Stimulated activated CD4-positive, alpha-beta T cell treated with anti-CD3 and anti-CD28 coated beads, Interleukin-15, amount 100 ng/mL, for 24 hours (primary cell): ENCODE results near the gene CHST12.
A peak's percentile ranks its signal among the peaks of the same experiment; 100 is the strongest.
"Not testable (repeated sequence)": the region's sequence is repeated elsewhere in the genome, so short reads cannot be mapped to it uniquely, and the experiment has no call there.

Experiments used
- DNase-seq: peaks from one replicate; pipeline ENCODE4 v3.0.0-alpha.2; 2020

CHST12 gene

DNA sequence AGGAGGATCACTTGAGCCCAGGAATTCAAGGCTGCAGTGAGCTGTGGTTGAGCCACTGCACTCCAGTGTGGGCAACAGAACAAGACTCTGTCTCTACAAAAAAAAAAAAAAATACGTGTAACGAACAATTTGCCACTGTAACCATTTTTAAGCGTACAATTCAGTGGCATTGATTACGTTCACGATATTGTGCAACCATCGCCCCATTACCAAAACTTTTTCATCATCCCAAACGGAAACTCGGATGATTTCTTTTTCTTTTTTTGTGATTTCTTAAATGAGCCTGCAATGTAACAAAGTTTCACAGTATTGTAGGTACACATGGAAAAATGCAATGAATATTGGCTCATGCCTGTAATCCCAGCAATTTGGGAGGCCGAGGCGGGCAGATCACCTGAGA is 63.3 kb downstream of the CHST12 start:
- DNase-seq = no peak

DNA sequence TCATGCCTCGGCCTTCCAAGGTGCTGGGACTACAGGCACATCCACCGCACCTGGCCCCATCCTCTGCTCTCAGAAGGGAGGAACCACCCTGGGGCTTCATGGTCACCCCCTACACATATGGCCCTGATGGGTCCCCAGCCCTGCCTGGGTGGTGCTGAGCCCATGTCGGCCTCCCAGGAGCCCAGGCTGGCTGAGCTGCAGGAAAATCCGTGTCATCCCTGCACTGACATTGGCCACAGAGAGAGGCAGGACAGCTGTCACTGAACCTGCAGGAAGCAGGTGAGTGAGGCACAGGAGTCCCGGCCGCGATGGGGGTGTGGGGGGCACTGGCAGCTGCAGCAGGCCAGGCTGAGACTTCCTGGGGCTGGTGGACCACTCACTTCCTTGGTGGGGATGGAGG is 64.8 kb downstream of the CHST12 start:
- DNase-seq = no peak

DNA sequence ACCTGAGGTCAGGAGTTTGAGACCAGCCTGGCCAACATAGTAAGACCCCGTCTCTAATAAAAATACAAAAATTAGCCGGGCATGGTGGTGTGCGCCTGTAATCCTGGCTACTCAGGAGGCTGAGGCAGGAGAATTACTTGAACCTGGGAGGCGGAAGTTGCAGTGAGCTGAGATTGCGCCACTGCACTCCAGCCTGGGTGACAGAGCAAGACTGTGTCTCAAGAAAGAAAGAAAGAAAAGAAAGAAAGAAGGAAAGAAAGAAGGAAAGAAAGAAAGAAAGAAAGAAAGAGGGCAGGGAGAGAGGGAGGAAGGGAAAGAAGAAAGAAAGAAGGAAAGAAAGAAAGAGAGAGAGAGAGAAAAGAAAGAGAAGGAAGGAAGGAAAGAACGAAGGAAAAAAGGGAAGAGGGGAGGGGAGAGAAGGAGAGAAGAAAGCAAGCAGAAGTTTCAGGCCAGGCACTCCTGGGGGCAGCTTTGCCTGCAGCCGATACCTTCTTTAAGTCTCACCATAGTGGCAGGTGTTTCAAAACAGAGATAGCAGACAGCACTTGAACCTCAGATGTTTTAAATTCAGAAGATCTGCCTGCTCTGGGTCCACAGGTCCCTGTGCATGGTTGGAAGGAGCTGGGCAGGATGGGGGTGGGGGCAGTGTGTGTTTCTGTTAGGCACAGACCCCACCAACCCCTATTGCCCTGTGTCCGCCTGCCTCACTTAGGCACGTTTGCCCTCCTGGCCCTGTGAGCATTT is 66.2 kb downstream of the CHST12 start:
- DNase-seq = not testable (repeated sequence)

DNA sequence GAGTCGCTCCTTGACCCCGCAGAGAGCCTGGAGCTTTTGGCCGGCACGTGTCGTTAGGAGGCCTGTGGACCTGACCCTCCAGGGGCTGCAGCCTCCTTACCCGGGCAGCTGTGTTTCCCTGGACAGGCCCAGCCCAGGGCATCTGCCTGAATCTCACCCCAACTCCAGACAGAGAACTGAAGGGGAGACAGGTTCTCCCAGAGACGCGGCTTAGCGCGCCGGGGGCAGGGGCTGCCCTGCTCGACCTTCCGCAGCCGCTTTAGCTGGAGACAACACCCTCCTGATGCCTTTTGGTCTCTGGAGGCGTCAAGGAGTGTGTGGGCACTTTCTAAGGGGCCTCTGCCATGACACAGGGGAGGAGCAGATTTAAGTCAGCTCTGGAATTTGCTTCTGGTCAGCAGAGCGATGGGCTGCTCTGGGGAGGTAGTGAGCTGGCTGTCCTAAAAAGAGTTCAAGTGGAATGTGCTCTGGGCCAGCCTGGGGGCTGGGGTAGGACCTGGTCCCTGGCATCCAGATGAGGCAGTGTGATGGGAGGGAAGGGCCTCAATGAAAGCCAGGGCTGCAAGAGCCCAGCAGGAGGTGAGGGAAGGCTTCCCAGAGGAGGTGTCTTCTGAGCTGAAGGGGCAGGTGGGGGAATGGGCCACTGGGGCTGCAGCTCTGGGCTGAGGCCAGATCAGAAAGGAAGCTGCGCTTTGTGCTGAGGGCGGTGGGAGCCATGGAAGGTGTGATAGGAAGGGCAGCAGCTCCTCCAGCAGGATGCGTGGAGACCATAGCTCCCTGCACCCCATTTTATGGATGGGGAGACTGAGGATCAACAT is 67.0 kb downstream of the CHST12 start:
- DNase-seq = no peak

DNA sequence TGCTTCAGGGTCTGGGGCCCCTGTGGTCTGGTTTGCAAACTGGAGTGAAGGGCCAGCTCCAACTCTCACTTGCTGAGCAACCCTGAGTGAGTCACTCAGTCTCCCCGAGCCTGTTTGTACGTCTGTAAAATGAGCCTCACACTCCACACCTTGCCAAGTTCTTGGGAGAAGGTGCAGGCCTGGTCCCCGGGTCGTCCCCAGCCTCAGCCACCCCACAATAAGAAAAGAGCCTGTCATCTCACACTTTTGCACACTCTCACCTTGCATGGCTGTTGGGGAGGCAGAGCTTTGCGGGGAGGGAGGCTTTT is 67.6 kb downstream of the CHST12 start:
- DNase-seq = no peak

DNA sequence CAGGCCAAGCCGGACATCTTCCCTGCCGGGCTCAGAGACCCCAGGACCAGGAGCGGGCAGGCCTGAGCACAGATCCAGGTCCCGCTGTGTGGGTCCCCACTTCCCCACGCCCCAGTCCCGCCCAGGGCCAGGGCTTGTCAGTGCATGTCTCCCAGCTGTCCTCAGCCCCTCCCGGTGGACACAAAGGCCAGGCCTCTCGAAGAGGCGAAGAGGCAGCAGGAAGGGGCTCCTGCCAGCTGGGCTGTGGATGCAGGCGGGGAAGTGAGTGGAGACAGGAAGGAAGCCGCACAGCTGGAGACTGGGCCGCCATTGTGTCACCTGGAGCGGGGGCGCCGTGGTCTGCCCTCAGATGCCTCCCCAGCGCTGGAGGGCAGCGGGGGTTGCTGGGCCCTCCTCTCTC is 68.0 kb downstream of the CHST12 start:
- no peak for DNase-seq

DNA sequence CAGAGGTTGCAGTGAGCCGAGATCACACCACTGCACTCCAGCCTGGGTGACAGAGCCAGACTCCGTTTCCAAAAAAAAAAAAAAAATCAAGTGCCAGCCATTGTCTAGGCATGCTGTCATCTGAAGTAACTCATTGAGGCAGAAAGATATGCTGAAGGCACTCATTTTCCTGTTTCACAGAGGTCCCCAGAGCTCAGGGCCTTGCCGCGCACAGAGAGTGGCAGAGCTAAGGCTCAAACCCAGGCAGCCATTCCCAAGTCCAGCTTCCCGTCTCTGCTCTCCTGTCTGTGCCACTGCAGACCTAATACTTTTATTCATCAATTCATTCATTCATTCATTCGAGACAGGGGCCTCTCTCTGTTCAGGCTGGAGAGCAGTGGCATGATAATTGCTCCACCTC is 69.3 kb downstream of the CHST12 start:
- no peak for DNase-seq

DNA sequence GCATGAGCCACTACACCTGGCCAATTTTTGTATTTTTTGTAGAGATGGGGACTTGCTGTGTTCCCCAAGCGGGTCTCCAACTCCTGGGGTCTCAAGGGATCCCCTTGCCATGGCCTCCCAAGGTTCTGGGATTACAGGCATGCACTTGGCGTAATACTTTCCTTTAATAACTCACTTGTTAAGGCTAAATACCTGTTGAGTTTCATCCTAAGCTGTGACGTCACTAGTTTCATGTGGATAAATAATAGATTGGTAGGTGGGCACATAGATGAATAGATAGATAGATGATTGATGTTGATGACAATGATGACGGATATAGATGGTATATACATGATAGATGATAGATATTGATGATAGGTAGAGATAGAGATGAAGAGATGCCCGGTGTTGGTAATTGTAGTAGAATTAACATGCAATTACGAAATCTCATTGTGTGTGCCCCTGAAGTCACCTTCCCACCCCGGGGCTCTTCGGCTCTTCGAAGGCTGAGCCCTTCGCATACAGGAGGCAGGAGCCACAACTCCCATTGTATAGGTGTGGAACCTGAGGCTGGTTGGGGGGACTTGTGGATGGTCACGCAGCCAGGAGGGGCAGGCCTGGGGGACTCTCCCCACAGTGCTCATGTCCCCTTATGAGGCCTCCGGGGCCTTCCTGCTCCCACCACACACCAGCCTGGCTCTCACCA is 70.2 kb downstream of the CHST12 start:
- no peak for DNase-seq

DNA sequence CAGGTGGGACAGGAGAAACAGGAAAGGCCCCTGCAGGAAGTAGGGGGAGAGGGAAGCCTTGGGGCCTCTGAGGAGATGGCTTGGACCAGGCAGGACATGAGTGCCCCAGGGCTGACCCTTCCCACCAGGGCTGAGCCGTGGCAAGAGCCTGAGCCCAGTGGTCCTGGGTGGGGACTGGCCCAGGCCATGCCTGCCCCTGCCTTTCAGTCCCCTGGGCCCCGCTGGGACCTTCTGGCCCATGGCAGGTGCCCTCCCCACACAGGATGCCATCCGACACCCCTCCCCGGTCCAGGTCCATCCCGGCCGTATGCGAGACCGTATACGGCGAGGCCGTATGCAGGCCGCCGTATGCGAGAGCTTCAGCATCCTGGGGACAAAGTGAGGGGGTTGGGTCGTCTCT is 70.8 kb downstream of the CHST12 start:
- DNase-seq = no peak

DNA sequence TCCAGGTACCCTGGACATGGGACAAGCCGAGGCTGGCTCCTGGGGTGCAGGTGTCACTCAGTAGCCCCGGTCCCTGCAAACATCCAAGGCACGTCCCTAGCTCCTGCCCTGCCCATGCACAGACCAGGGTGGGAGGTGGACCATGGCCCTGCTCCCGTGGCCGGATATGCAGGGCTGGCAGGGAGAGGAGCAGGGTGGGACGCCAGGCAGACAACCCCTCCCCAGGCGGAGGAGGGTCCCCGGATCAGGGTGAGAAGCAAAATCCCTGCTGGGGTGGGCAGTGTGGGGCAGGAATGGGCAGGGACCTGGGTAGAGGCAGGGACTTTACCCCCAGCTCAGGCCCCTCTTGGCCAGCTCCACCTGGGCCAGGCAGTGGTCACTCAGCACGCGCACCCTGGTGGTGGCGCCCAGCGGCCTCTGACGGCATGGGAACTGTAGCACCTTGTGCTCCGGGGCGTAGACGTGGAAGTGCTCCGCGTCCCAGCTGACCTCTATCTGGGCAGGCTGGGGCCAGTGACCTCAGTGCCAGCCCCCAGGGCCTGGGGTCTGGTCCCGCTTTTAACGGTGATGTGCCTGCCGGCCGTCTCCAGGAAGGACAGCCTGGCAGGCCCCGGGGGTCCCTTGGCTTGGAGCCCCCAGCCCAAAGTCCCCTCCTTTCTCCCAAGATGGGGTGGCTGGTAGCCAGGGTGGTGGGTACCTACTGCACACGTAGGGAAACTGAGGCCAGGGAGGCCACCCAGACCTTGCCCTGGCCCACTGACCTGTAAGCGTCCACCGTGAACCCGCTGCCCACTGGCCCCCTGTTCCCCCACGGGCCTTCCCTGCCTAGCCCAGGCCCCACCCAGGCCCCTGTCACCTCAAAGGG is 71.6 kb downstream of the CHST12 start:
- DNase-seq = no peak

DNA sequence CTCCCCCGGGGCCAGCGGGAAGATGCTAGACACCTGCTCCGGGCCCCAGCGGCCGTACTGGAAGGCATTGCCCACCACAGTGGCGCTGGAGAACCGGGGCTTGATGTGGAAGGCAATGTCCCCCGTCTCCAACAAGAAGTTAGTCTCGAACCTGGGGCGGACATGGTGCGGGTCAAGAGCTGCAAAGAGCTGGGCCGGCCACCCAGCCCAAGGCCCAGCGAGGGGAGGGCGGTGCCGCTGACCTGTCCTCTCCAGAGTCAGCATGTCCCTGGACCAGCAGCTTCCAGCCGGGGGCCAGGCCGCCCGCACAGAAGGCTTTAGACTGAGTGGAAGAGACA is 72.2 kb downstream of the CHST12 start:
- no peak for DNase-seq

DNA sequence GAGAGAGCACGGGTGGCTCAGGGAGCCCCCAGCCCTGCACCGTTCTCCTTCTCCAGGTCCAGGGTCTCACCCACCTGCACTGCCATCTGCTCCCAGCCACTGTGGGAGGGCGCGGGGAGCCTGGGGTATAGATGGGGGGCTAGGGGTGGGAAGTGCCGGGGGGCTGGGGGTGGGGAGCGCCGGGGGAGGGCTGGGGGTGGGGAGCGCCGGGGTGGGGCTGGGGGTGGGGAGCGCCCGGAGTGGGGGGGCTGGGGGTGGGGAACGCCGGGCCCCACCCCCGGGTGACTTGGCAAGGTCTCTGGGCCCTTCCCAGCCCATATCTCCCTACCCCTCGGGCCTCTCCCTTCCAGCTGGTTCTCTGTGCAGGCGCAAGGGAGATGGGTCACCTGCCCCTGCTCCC is 72.9 kb downstream of the CHST12 start, which contains the start of gene GRIFIN:
TSS of gene GRIFIN (minus strand) at position 101 of the 400 bp plus-strand sequence. CDS start at position 86, 15 bp downstream.
- no peak for DNase-seq

DNA sequence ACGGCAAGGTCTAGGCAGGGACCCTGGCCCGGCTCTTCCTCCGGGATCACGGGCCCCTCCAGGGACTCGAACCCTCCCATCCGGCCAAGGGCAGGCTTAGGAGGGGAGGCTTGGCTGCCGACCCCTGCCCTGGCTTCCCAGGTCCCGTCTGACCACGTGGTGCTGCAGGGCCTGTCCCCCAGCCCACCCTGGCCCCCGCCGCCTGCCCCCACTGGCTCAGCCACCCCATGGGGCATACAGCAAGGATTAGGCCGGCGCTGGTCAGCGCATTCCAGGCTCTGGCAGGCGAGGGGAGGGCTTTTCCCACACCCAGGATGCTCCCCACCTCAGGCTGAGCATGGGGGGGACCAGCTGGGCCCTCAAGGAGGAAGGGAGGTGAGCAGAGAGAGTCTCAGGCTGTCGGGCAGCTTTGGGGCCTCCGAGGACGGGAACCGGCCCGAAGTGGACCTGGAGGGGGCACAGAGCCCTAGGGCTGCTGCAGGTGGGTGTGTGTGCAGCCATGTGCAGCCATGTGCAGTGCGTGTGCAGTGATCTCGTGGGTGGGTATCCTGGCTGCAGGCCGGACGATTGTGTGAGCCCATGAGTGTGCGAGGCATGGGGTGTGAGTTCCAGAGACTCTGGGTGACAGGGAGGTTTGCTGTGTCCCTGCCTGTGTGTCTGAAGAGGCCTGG is 73.5 kb downstream of the CHST12 start:
- DNase-seq = no peak

DNA sequence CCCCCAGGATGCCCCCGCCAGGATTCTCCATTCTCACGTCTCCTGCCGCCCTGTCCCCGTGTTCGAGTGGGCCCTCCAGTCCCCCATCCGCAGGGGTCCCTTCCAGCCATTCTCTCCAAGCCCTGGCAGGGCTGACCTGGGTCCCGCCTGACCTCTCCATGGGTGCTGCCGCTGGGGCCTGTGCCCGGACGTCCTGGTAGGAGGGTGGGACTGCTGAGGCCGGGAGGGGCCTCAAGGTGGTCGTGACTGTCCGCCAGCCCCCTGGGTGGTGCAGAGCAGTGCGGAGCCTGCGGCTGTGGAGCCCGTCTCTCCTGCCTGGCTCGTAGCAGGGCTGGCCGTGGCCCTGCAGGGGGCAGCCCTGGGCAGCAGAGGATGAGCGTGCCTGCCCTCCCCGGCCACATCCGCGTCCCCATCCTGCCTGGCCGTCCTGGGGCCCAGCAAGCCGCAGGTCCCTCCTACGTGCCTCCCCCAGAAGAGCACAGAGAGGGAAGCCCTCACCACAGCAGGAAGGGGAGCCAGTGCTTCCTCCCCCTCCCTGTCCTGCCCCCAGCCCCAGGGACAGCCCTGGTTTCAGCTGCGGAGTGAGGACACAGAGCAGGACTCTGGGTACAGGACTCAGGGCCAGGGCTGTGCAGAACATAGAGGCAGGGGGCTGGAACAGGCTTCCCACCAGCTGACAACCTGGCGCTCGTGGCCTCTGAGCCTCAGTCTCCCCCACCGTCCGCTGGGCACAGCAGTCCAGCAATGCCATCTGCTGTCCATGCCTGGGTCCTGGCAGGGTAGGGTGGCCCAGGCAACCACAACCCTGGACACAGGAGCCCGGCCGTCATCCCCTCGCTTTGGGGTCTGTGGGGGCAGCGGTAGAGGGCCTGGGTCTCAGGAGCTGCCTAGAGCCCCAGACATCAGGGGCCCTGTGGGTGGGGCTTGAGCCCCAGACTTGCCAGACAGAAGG is 74.3 kb downstream of the CHST12 start:
- DNase-seq = peak; percentile 71

DNA sequence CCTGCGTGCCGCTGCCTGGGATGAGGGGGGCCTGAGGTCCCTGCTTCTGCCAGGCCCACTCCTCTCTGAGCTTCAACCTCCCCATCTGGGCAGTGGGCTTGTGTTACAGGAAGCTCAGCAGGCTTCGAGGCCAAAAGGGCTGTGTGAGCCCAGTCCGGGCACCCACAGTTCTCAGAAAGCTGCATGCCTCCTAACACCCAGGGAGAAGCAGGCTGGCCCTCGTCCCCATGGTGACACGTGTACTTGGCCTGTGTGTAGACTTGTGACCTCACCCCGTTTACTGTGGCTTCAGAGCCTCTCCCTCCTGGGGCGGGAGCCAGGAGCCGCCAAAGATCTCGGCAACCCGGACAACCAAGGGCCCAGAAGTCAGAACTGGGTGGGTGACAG is 75.0 kb downstream of the CHST12 start:
- no peak for DNase-seq

DNA sequence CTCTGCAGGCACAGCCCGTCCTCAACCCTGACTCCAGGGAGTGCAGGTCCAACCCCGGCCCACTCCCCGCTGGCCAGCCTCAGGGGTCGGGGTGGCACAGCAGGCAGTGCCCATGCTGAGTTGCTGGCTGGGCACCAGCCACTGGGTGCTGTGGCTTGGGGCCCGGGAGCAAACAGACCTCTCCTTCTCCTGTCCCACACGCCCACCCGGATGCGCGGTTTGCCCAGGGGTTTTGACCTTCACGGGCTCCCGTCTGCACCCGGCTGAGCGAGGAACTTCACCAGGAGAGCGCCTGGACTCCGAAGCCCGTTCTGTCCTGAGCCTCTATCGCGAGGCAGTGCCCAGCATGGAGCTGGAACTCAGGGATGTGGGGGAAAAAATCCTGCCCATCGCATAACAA is 75.4 kb downstream of the CHST12 start:
- DNase-seq = no peak

DNA sequence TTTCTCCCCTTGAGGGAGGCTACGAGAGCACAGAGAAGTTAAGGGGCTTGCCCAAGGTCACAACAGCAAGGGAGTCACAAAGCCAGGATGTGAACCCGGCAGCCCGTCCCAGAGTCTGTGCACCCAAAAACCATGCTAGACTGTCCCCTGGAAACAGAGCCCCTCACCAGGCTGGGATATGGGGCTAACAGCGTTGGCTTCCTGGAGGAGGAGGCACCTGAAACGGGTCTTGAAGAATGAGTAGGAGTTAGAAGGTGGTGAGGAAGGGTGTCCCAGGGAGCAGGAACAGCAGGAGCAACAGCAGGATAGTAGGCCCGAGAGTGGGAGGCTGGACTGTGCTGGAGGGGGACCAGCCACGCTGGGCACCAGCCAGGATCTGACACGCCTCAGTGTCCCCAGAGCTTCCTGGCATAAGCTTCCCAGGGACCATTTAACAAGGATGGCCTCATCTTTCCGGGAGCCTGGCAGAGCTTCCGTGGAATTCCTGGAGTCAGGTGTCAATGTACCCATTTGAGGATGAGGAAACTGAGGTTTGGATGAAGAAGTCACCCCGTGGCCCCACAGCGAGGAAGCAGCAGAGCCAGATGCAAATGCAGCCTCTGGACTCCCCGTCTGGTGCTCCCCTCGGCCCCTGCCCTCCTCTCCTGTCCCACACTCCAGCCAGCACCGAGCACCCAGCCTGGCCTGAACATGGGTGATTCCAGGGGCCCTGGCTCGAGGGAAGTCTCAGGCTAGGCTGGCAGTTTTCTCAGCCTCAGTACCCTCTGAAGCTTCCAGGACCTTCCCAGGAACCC is 76.1 kb downstream of the CHST12 start:
- no peak for DNase-seq

DNA sequence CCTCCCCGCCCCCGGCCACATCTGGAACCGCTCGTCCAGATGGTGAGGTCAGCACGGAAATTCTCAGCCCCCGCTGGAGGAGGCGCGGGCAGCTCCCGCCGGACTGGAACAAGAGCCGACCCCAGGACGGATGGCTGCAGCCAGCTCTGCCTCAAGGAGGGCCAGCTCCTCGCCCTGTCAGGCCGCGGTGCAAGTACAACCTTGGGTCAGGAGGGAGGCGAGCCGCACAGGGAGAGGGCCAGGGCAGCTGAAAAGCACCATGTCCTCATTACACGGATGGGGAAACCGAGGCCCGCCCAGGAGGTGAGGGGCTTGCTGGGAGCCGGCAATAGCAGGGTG is 76.6 kb downstream of the CHST12 start:
- no peak for DNase-seq

DNA sequence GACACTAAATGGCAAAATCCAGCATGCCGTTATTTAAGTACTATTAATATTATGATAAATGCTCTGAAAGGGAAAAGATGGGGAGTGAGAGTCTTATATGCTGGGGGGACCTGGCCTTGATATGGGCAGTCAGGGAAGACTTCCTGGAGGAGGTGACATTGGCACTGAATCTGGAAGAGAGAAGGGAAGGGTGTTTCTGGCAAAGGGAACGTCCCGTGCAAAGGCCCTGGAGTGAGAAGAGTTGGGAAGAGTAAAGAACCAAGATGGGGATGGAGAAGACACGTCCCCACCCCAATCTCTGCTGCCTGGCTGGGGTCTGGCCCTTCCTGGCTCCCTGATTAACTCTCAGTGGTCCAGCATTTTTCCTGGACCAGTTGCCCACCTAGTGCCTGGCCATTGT is 77.8 kb downstream of the CHST12 start:
- DNase-seq = no peak

DNA sequence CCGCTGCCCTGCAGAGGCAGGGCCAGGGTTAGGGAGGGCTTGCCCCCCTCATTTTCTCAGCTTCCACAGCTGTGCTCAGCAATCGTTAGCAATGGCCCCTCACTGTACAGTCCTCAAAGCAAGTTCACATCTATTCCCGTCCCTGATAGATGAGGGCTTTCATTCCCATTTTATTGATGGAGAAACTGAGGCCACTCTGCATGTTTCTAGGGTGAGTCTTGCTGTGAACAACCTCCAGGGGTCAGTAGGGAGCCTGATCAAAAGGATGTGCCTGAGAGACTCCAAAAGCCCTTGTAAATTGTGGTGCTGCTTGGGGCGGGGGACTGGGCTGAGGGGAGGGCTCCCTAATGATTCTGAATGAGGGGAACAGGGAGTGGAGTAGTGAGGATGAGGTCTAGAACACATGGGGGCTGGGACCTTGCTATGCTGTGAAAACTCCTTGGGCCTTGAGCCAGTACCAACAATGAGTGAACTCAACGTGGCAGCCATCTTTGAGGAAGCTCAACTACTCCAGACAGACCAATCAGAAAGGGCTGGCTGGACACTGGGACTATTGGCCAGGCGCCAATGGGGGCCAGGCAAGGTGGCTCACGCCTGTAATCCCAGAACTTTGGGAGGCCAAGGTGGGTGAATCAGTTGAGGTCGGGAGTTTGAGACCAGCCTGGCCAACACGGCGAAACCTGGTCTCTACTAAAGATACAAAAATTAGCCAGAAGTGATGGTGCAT is 79.5 kb downstream of the CHST12 start:
- no peak for DNase-seq
